ENCODE data around the gene SLIT3.

SLIT3 gene

GRCh38 chr5:168844016-168844921 is 456.7 kb downstream of the SLIT3 start:
- DNase-seq, result no peak

- no peak for DNase-seq
These were observed 457.5 kb downstream of the SLIT3 start for GRCh38 chr5:168843277-168844015.

- DNase-seq, result no peak
These were observed 458.3 kb downstream of the SLIT3 start for GRCh38 chr5:168842571-168843205.

- DNase-seq, result no peak
These were observed 463.1 kb downstream of the SLIT3 start for GRCh38 chr5:168837852-168838251.

- DNase-seq, result no peak
These were observed 464.2 kb downstream of the SLIT3 start for GRCh38 chr5:168836603-168837231.

GRCh38 chr5:168833936-168834335 is 467.0 kb downstream of the SLIT3 start:
- DNase-seq, result no peak

GRCh38 chr5:168833383-168833782 is 467.6 kb downstream of the SLIT3 start:
- DNase-seq, result no peak

GRCh38 chr5:168832308-168832707 is 468.6 kb downstream of the SLIT3 start:
- DNase-seq, result no peak

- no peak for DNase-seq
These were observed 469.6 kb downstream of the SLIT3 start for GRCh38 chr5:168831383-168831782.

GRCh38 chr5:168830833-168831232 is 470.1 kb downstream of the SLIT3 start:
- no peak for DNase-seq

GRCh38 chr5:168829922-168830417 is 471.0 kb downstream of the SLIT3 start:
- no peak for DNase-seq

- no peak for DNase-seq
These were observed 471.9 kb downstream of the SLIT3 start for GRCh38 chr5:168829044-168829443.

- DNase-seq, result no peak
These were observed 473.3 kb downstream of the SLIT3 start for GRCh38 chr5:168827636-168828035.

- no peak for DNase-seq
These were observed 474.7 kb downstream of the SLIT3 start for GRCh38 chr5:168826246-168826725.

GRCh38 chr5:168822745-168823281 is 478.1 kb downstream of the SLIT3 start:
- DNase-seq, result peak; percentile 51

GRCh38 chr5:168822248-168822744 is 478.6 kb downstream of the SLIT3 start:
- no peak for DNase-seq

GRCh38 chr5:168820874-168821273 is 480.1 kb downstream of the SLIT3 start:
- DNase-seq, result no peak

- no peak for DNase-seq
These were observed 481.8 kb downstream of the SLIT3 start for GRCh38 chr5:168819004-168819621.

GRCh38 chr5:168818558-168818957 is 482.4 kb downstream of the SLIT3 start:
- no peak for DNase-seq

GRCh38 chr5:168817591-168817990 is 483.3 kb downstream of the SLIT3 start:
- no peak for DNase-seq

GRCh38 chr5:168816661-168817060 is 484.3 kb downstream of the SLIT3 start:
- no peak for DNase-seq
